Astrocyte (in vitro differentiated cells and primary cell): ENCODE measurements around the gene POTEB3. TPM values are rescaled to one million over a fixed set of nuclear protein-coding genes. Genes with fewer than 3 reads are reported as not detected.
"Not testable (repeated sequence)": the region's sequence is repeated elsewhere in the genome, so short reads cannot be mapped to it uniquely, and the experiment has no call there.

Experiments
- DNase-seq: peaks from one replicate; pipeline ENCODE4 v3.0.0-alpha.2; 2010; ENCODE audit warnings: low read depth
- FAIRE-seq: peaks from 2 replicates; lab custom pipeline; 2011; peaks lifted over from hg19 to GRCh38; lab: Jason Lieb, UNC
- H2AFZ ChIP-seq: 2 replicates; pipeline ENCODE4 v1.6.0; 2012; ENCODE audit warnings: low read depth, low read length, inconsistent platforms
- H3K27ac ChIP-seq: 2 replicates; pipeline ENCODE4 v1.5.1; 2011; ENCODE audit warnings: low read depth, low read length, inconsistent platforms
- H3K27me3 ChIP-seq: 2 replicates; pipeline ENCODE4 v1.6.0; 2011; ENCODE audit warnings: low read length, inconsistent platforms; ENCODE audit not compliant: insufficient read depth
- H3K36me3 ChIP-seq: 2 replicates; pipeline ENCODE4 v1.5.1; 2011; ENCODE audit warnings: low read length, inconsistent platforms; ENCODE audit not compliant: insufficient read depth
- H3K4me1 ChIP-seq: 2 replicates; pipeline ENCODE4 v1.5.1; 2011; ENCODE audit warnings: low read length, inconsistent platforms; ENCODE audit not compliant: insufficient read depth
- H3K4me2 ChIP-seq: 2 replicates; pipeline ENCODE4 v1.6.0; 2012; ENCODE audit warnings: low read length, inconsistent platforms
- H3K4me3 ChIP-seq: 2 replicates; pipeline ENCODE4 v1.5.1; 2011; ENCODE audit warnings: low read depth, mild to moderate bottlenecking, low read length, inconsistent platforms; ENCODE audit not compliant: insufficient read depth
- H3K79me2 ChIP-seq: 2 replicates; pipeline ENCODE4 v1.6.0; 2012; ENCODE audit warnings: mild to moderate bottlenecking, low read length, inconsistent platforms; ENCODE audit not compliant: insufficient read depth
- H3K9ac ChIP-seq: 2 replicates; pipeline ENCODE4 v1.6.0; 2012; ENCODE audit warnings: mild to moderate bottlenecking, low read length, inconsistent platforms
- H3K9me3 ChIP-seq: 2 replicates; pipeline ENCODE4 v1.5.1; 2012; ENCODE audit warnings: low read depth, mild to moderate bottlenecking, low read length, inconsistent platforms; ENCODE audit not compliant: insufficient read depth
- H4K20me1 ChIP-seq: 2 replicates; pipeline ENCODE4 v1.6.0; 2012; ENCODE audit warnings: low read length, inconsistent platforms; ENCODE audit not compliant: insufficient read depth
- H3K27ac Mint-ChIP-seq: one replicate; pipeline ENCODE4 v1.8.0; 2021; ENCODE audit warnings: mild to moderate bottlenecking, mixed read lengths; ENCODE audit not compliant: unreplicated experiment
- H3K27me3 Mint-ChIP-seq: one replicate; pipeline ENCODE4 v1.8.0; 2021; ENCODE audit warnings: low read depth, mixed read lengths; ENCODE audit not compliant: unreplicated experiment
- H3K36me3 Mint-ChIP-seq: one replicate; pipeline ENCODE4 v1.8.0; 2021; ENCODE audit warnings: low read depth, mixed read lengths; ENCODE audit not compliant: unreplicated experiment
- H3K4me1 Mint-ChIP-seq: one replicate; pipeline ENCODE4 v1.8.0; 2021; ENCODE audit warnings: low read depth, mixed read lengths; ENCODE audit not compliant: unreplicated experiment
- H3K4me3 Mint-ChIP-seq: one replicate; pipeline ENCODE4 v1.8.0; 2021; ENCODE audit warnings: mild to moderate bottlenecking, moderate library complexity, mixed read lengths; ENCODE audit not compliant: unreplicated experiment
- H3K9me3 Mint-ChIP-seq: one replicate; pipeline ENCODE4 v1.8.0; 2021; ENCODE audit warnings: mild to moderate bottlenecking, mixed read lengths; ENCODE audit not compliant: unreplicated experiment
- total RNA-seq: library from RNA; stranded (reverse); gene quantifications from 2 replicates; pipeline ENCODE4 v1.2.1, GENCODE V29; 2021

POTEB3 gene
- total RNA-seq, 1 donor from 2014 or later = not detected

GRCh38 chr15:21399111-21399510 is 41.2 kb downstream of the POTEB3 start:
- H3K36me3 ChIP-seq, H3K4me1 Mint-ChIP-seq, DNase-seq, H3K27ac ChIP-seq, H3K4me3 ChIP-seq, H2AFZ ChIP-seq, H3K4me2 ChIP-seq, H3K27ac Mint-ChIP-seq, H3K79me2 ChIP-seq, H3K27me3 Mint-ChIP-seq, H3K9ac ChIP-seq, H3K36me3 Mint-ChIP-seq, H3K4me1 ChIP-seq, H3K9me3 Mint-ChIP-seq, H3K9me3 ChIP-seq, H4K20me1 ChIP-seq, H3K4me3 Mint-ChIP-seq, H3K27me3 ChIP-seq, FAIRE-seq: not testable (repeated sequence)

GRCh38 chr15:21398511-21398910 is 41.8 kb downstream of the POTEB3 start:
- not testable (repeated sequence) for H3K79me2 ChIP-seq, H3K4me3 Mint-ChIP-seq, H3K27me3 ChIP-seq, H3K27me3 Mint-ChIP-seq, H4K20me1 ChIP-seq, H3K4me1 ChIP-seq, DNase-seq, H3K27ac Mint-ChIP-seq, FAIRE-seq, H2AFZ ChIP-seq, H3K36me3 Mint-ChIP-seq, H3K9me3 Mint-ChIP-seq, H3K4me2 ChIP-seq, H3K9me3 ChIP-seq, H3K36me3 ChIP-seq, H3K4me1 Mint-ChIP-seq, H3K4me3 ChIP-seq, H3K27ac ChIP-seq, H3K9ac ChIP-seq

- H3K27me3 ChIP-seq, H3K4me1 Mint-ChIP-seq, H3K36me3 ChIP-seq, H3K4me1 ChIP-seq, H3K9me3 ChIP-seq, FAIRE-seq, H4K20me1 ChIP-seq, H3K27ac Mint-ChIP-seq, DNase-seq, H3K9ac ChIP-seq, H3K4me2 ChIP-seq, H3K4me3 ChIP-seq, H2AFZ ChIP-seq, H3K36me3 Mint-ChIP-seq, H3K79me2 ChIP-seq, H3K9me3 Mint-ChIP-seq, H3K27ac ChIP-seq, H3K27me3 Mint-ChIP-seq, H3K4me3 Mint-ChIP-seq: not testable (repeated sequence)
Measured at GRCh38 chr15:21397656-21398055, 42.6 kb downstream of the POTEB3 start.

GRCh38 chr15:21397186-21397585 is 43.1 kb downstream of the POTEB3 start:
- H3K36me3 Mint-ChIP-seq, H3K4me1 Mint-ChIP-seq, FAIRE-seq: not testable (repeated sequence)

GRCh38 chr15:21385961-21386360 is 54.3 kb downstream of the POTEB3 start:
- H3K27ac Mint-ChIP-seq, DNase-seq: not testable (repeated sequence)

More at GRCh38 chr15:21397186-21397585, 43.1 kb downstream of the POTEB3 start:
- not testable (repeated sequence) for H4K20me1 ChIP-seq, H3K27ac ChIP-seq, H3K27me3 ChIP-seq, H3K9ac ChIP-seq, H3K4me1 ChIP-seq, H2AFZ ChIP-seq, H3K4me2 ChIP-seq, H3K27ac Mint-ChIP-seq, H3K4me3 Mint-ChIP-seq, H3K9me3 Mint-ChIP-seq, H3K36me3 ChIP-seq, H3K9me3 ChIP-seq, H3K4me3 ChIP-seq, H3K27me3 Mint-ChIP-seq, DNase-seq, H3K79me2 ChIP-seq

GRCh38 chr15:21383866-21384485 is 56.3 kb downstream of the POTEB3 start:
- H3K4me3 Mint-ChIP-seq, DNase-seq, FAIRE-seq: not testable (repeated sequence)

More at GRCh38 chr15:21385961-21386360, 54.3 kb downstream of the POTEB3 start:
- not testable (repeated sequence) for H3K4me3 Mint-ChIP-seq, H3K36me3 ChIP-seq, H3K9ac ChIP-seq, FAIRE-seq, H3K27ac ChIP-seq, H3K4me3 ChIP-seq, H3K9me3 ChIP-seq, H3K4me1 Mint-ChIP-seq, H3K27me3 ChIP-seq, H3K4me1 ChIP-seq, H3K27me3 Mint-ChIP-seq, H3K79me2 ChIP-seq, H3K36me3 Mint-ChIP-seq, H3K4me2 ChIP-seq, H3K9me3 Mint-ChIP-seq, H2AFZ ChIP-seq, H4K20me1 ChIP-seq

More at GRCh38 chr15:21383866-21384485, 56.3 kb downstream of the POTEB3 start:
- H3K27ac ChIP-seq, H4K20me1 ChIP-seq, H3K4me1 Mint-ChIP-seq, H3K27ac Mint-ChIP-seq, H3K36me3 Mint-ChIP-seq, H3K27me3 Mint-ChIP-seq, H3K27me3 ChIP-seq, H3K4me1 ChIP-seq, H3K79me2 ChIP-seq, H3K4me3 ChIP-seq, H2AFZ ChIP-seq, H3K4me2 ChIP-seq, H3K36me3 ChIP-seq, H3K9ac ChIP-seq, H3K9me3 Mint-ChIP-seq, H3K9me3 ChIP-seq: not testable (repeated sequence)
